DOHH2 (cell line): ENCODE results near the gene BCAP31.

Experiments
- CTCF ChIP-seq: fragments of 200-600 bp; sonication (generic); IDR thresholded peaks from one replicate; pipeline ENCODE4 v1.5.1; 2014; ENCODE audit warnings: antibody characterized with exemption, mild to moderate bottlenecking, low read depth, low read length; ENCODE audit not compliant: poor library complexity, severe bottlenecking
- EZH2phosphoT487 ChIP-seq: fragments of 200-600 bp; sonication (generic); IDR thresholded peaks from 2 replicates; pipeline ENCODE4 v1.6.1; 2017; ENCODE audit warnings: borderline replicate concordance, mild to moderate bottlenecking, antibody characterized with exemption, low read length, moderate library complexity, mixed read lengths

GRCh38 chrX:153767674-153768055, 43.5 kb upstream of the BCAP31 start:
- TF ChIP-seq CTCF (no peak), EZH2phosphoT487 (no peak)
